PC-9 (cell line): Measurements from ENCODE around the gene ANKRD2.

Experiments used
- EZH2 ChIP-seq: fragments of 200-600 bp; sonication (generic); IDR thresholded peaks from 2 replicates; pipeline ENCODE4 v1.8.0; 2017; ENCODE audit warnings: antibody characterized with exemption, low read depth
- TF ChIP-seq, protein P1 (sequence below): fragments of 200-600 bp; sonication (generic); conservative IDR thresholded peaks from 2 replicates; pipeline ENCODE4 v1.6.1; 2017; ENCODE audit warnings: mixed run types, antibody characterized with exemption, mild to moderate bottlenecking, moderate library complexity

DNA sequence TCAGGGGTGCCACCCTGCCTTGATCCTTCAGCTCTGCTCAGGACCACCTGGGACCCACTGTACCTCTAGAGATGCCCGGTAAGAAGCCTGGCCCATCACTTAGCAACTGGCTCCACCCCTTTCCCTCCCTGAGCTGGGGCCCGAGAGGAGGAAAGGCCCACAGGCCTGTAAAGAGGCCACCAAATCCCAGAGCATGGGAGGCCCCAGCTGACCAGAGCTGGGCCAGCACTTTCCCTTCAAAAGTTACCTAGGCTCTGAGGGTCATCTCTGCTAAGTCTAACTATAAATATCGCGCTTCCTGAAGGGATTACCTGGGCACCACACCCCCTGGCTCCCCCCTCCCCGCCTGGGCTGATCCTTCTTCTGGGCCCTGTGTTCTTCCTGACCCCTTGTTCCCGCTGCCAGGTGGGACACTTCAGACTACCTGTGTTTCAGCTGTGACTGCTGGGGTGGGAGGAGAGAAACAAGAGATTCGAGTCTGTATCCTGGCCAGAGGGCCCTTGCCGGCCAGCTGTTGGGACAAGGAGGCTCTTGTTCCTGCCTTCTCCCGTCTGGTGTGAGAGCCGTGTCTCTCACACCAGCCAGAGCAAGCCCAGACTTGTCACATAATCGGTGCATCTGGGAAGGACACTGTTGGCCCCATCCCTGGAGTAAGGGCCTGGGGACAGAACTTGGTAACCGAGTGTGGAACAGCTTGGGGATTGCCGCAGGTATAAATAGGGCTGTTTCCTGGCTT is 22.8 kb upstream of the ANKRD2 start:
- TF ChIP-seq, protein P1, sequence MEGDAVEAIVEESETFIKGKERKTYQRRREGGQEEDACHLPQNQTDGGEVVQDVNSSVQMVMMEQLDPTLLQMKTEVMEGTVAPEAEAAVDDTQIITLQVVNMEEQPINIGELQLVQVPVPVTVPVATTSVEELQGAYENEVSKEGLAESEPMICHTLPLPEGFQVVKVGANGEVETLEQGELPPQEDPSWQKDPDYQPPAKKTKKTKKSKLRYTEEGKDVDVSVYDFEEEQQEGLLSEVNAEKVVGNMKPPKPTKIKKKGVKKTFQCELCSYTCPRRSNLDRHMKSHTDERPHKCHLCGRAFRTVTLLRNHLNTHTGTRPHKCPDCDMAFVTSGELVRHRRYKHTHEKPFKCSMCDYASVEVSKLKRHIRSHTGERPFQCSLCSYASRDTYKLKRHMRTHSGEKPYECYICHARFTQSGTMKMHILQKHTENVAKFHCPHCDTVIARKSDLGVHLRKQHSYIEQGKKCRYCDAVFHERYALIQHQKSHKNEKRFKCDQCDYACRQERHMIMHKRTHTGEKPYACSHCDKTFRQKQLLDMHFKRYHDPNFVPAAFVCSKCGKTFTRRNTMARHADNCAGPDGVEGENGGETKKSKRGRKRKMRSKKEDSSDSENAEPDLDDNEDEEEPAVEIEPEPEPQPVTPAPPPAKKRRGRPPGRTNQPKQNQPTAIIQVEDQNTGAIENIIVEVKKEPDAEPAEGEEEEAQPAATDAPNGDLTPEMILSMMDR, result no peak
- no peak for TF ChIP-seq EZH2
